Muscle layer of duodenum (tissue), 2 donors: ENCODE measurements around the gene HPS3.
"Not testable (repeated sequence)": the region's sequence is repeated elsewhere in the genome, so short reads cannot be mapped to it uniquely, and the experiment has no call there.

ENCODE experiments used
- H3K27ac ChIP-seq: one replicate; pipeline ENCODE4 v1.7.0; 2013; ENCODE audit warnings: mild to moderate bottlenecking, low read length
- H3K27me3 ChIP-seq: one replicate; pipeline ENCODE4 v1.7.0; 2013; ENCODE audit warnings: low read depth, mild to moderate bottlenecking, control low read depth, low read length
- H3K36me3 ChIP-seq, 2 donors: one replicate each; pipeline ENCODE4 v1.7.0; 2013; ENCODE audit warnings: low read length in 2 of 2, control low read depth in 1 of 2, mild to moderate bottlenecking in 1 of 2; ENCODE audit not compliant: insufficient read depth in 2 of 2, control insufficient read depth in 1 of 2
- H3K4me1 ChIP-seq, 2 donors: one replicate each; pipeline ENCODE4 v1.7.0; 2013; ENCODE audit warnings: low read length in 2 of 2, mild to moderate bottlenecking in 2 of 2, control low read depth in 1 of 2, moderate library complexity in 1 of 2; ENCODE audit not compliant: insufficient read depth in 2 of 2, control insufficient read depth in 1 of 2
- H3K4me3 ChIP-seq, 2 donors: one replicate each; pipeline ENCODE4 v1.7.0; 2013; ENCODE audit warnings: low read length in 2 of 2, low read depth in 1 of 2, mild to moderate bottlenecking in 1 of 2
- H3K9me3 ChIP-seq, 2 donors: one replicate each; pipeline ENCODE4 v1.7.0; 2013; ENCODE audit warnings: low read length in 2 of 2, control low read depth in 1 of 2, mild to moderate bottlenecking in 1 of 2; ENCODE audit not compliant: control insufficient read depth in 1 of 2
- donor health status: healthy.

HPS3 gene

DNA sequence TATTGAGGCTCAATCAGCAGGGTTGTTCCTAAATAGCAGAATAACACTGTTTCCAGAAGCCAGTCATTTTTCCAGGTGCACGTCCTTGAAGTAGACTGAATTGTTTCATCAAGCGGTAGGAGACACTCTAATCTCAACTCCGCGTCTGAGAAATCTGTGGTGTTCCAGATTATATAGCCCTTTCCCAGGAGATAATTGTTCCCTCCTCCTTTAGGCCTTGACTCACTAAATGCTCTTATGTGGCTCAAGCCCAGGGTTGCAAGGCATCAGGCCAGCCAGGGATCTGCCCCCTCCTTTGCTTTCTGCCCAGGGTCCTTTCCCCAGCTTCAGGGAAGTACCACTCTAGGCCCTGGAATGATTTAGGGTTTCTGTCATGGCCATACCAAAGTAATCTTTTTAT, 37.5 kb upstream of the HPS3 start:
- Histone ChIP-seq H3K27me3 (no peaks in the 10 kb centered on the region), H3K4me3 (no peak overlapping the region), H3K4me1 (no peaks in the 10 kb centered on the region), H3K9me3 (no peaks in the 10 kb centered on the region), H3K27ac (no peak overlapping the region), H3K36me3 (no peaks in the 10 kb centered on the region)

DNA sequence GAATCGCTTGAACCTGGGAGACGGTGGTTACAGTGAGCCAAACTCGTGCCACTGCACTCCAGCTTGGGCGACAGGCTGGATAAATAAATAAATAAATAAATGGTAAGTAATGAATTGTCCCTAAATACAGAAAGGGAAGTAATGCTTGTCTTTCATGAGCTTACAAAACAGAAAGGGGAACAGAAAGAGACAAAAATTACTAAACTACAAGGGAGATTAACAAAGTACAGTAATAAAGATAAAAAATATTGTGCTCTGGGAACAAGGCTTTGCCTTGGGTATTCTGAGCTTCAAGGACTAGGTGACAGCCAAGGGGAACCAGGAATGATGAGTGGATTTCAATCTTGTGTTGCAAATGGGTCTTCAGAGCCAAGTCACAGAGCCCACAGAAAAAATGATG, 34.0 kb upstream of the HPS3 start:
- Histone ChIP-seq H3K27ac (no peak overlapping the region), H3K4me3 (no peak overlapping the region), H3K36me3 (no peaks in the 10 kb centered on the region), H3K27me3 (no peaks in the 10 kb centered on the region), H3K4me1 (no peaks in the 10 kb centered on the region), H3K9me3 (no peaks in the 10 kb centered on the region)

DNA sequence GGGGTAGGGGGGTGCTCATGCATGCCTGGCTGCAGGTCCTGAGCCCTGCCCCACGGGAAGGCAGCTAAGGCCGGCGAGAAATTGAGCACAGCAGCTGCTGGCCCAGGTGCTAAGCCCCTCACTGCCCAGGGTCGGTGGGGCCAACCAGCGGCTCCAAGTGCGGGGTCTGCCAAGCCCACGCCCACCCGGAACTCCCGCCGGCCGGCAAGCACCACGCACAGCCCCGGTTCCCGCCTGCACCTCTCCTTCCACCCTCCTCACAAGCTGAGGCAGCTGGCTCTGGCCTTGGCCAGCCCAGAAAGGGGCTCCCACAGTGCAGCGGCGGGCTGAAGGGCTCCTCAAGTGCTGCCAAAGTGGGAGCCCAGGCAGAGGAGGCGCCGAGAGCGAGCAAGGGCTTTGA, 31.5 kb upstream of the HPS3 start:
- H3K27me3 ChIP-seq, H3K27ac ChIP-seq: not testable (repeated sequence)

DNA sequence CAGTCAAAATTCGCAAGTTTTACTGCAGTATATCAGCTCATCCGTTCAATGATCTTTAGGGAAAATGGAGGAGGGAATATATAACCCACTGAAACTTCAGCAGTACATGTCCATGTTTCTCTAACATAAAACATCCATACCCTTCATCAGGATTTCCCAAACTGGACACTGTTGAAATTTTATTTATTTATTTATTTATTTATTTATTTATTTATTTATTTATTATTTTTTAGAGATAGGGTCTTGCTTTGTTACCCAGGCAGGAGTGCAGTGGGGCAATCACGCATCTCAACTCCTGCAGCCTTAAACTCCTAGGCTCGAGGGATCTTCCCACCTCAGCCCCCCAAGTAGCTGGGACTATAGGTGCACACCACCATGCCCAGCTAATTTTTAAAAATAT, 28.3 kb upstream of the HPS3 start:
- Histone ChIP-seq H3K36me3 (no peaks in the 10 kb centered on the region), H3K27ac (no peak overlapping the region), H3K4me3 (no peak overlapping the region), H3K9me3 (no peaks in the 10 kb centered on the region), H3K4me1 (no peaks in the 10 kb centered on the region), H3K27me3 (no peaks in the 10 kb centered on the region)

More for the DNA sequence above, 31.5 kb upstream of the HPS3 start:
- not testable (repeated sequence) for H3K4me3 ChIP-seq, H3K36me3 ChIP-seq, H3K4me1 ChIP-seq, H3K9me3 ChIP-seq

DNA sequence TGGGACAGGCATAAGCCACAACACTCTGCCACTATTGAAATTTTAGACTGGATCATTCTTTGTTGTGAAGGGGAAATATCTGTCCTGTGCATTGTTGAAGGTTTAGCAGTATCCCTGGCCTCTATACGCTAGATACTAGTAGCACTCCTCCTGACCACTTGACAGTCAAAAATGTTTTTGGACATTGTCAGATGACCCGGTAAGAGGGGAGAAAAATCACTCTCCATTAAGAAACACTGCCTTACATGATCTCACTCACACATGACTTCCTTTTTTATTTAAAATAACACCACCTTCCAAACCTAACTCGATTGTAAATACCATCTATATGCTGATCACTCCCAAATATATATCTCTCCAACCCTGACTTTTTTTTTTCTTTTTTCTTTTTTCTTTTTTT, 27.8 kb upstream of the HPS3 start:
- H3K27ac ChIP-seq = no peak overlapping the region
- no peaks in the 10 kb centered on the region for H3K4me1 ChIP-seq
- no peaks in the 10 kb centered on the region for H3K9me3 ChIP-seq
- H3K4me3 ChIP-seq = no peak overlapping the region
- H3K36me3 ChIP-seq = no peaks in the 10 kb centered on the region
- H3K27me3 ChIP-seq = no peaks in the 10 kb centered on the region

DNA sequence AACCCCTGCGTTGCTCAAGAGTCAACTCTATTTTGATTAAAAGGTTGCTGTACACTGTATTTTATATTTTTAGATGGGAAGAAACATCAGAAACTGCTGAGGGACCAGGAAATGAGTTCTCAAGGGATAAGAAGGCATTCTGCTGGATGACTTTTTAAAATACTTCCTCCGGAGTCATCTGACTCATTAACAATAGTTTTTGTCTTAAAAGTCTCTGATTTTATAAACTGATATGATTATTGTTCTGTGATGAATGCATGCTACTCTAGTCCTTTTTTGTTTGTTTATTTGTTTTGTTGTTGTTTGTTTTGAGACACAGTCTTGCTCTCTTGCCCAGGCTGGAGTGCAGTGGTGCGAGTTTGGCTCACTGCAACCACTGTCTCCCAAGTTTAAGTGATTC, 25.0 kb upstream of the HPS3 start:
- H3K27me3 ChIP-seq = no peaks in the 10 kb centered on the region
- H3K36me3 ChIP-seq = no peaks in the 10 kb centered on the region
- no peaks in the 10 kb centered on the region for H3K4me1 ChIP-seq
- H3K27ac ChIP-seq = no peak overlapping the region
- H3K4me3 ChIP-seq = no peak overlapping the region
- no peaks in the 10 kb centered on the region for H3K9me3 ChIP-seq

DNA sequence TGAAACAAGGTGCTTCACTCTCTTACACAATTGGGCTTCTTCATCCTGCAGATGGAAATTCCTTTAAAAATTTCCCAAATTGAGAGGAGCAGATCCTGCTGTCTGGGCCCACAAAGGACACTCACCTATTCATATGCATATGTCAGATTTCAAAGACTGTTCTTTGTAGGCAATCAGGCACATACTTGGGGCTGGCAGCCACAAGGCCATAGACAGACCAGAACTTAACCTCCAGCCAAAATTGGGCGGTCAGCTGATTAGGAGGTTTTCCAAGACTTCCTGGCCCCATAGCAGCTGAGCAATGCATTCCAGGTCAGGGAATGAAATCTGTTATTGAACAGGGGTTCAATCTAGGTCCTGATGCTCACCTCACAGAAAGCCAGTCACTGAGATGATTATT, 15.0 kb upstream of the HPS3 start:
- Histone ChIP-seq H3K27me3 (no peaks in the 10 kb centered on the region), H3K27ac (no peak overlapping the region), H3K4me1 (no peaks in the 10 kb centered on the region), H3K36me3 (no peaks in the 10 kb centered on the region), H3K4me3 (no peak overlapping the region), H3K9me3 (no peaks in the 10 kb centered on the region)

DNA sequence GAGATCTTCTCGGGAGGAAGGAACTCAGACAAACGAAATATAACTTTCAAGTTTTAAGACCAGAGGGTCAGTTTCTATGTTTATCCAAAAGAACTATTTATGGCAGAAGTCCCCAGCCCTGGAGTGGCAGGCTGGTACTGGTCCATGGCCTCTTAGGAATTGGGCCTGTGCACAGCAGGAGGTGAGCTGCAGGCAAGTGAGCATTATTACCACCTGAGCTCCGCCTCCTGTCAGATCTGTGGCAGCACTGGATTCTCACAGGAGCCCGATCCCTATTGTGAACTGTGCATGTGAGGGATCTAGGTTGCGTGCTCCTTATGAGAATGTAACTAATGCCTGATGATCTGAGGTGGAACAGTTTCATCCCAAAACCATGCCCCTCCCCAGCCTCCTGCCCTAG, 14.3 kb upstream of the HPS3 start:
- peaks cover 0 to under 1% of the 10 kb centered on the region in 2 donors for H3K4me1 ChIP-seq
- H3K4me3 ChIP-seq = no peak overlapping the region
- H3K9me3 ChIP-seq = no peaks in the 10 kb centered on the region
- H3K27me3 ChIP-seq = no peaks in the 10 kb centered on the region
- no peak overlapping the region for H3K27ac ChIP-seq
- H3K36me3 ChIP-seq = no peaks in the 10 kb centered on the region

DNA sequence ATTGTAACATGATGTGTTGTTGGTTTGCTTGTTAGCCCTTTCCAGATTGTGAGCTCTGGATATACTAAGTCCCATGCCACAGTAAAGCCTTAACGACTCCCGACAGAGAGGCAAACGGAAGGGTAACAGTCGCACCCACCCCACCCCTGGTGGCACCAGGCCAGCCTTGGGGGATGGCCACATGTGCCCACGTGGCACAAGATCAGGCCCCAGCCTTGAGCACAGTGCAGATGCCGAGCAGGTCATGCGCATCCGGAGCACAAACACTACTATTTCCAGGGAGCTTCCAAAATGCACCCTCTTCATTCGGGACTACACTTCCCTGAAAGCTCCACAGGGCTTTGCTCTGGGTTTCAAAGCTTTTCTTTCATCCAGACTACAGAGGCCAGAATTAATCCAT, 10.7 kb upstream of the HPS3 start:
- H3K27me3 ChIP-seq = no peaks in the 10 kb centered on the region
- H3K4me1 ChIP-seq = peaks cover 0 to 7% of the 10 kb centered on the region in 2 donors
- H3K27ac ChIP-seq = no peak overlapping the region
- H3K4me3 ChIP-seq = no peak overlapping the region
- no peaks in the 10 kb centered on the region for H3K9me3 ChIP-seq
- H3K36me3 ChIP-seq = no peaks in the 10 kb centered on the region

DNA sequence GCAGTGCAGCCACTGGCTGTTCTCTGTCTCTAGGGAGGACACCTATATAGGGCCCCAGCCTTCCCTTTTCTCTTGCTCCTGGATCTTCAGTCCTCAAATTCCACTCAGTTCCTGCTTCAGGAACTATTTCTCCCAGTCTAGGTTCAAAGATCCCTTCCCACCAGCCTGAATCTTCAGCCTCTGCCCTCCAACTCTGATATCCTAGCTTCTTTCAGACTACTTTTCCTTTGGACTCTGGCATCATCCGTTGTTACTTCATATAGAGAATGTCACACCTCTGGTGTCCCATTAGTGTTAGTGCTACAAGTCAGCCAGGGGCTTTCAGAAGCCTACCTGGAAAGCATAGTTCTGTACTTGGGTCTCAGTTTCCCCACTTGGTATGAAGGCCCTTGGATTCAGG, 10.0 kb upstream of the HPS3 start:
- Histone ChIP-seq H3K27me3 (no peaks in the 10 kb centered on the region), H3K27ac (no peak overlapping the region), H3K4me3 (no peak overlapping the region), H3K9me3 (no peaks in the 10 kb centered on the region), H3K4me1 (peaks cover 0 to 7% of the 10 kb centered on the region in 2 donors), H3K36me3 (no peaks in the 10 kb centered on the region)

DNA sequence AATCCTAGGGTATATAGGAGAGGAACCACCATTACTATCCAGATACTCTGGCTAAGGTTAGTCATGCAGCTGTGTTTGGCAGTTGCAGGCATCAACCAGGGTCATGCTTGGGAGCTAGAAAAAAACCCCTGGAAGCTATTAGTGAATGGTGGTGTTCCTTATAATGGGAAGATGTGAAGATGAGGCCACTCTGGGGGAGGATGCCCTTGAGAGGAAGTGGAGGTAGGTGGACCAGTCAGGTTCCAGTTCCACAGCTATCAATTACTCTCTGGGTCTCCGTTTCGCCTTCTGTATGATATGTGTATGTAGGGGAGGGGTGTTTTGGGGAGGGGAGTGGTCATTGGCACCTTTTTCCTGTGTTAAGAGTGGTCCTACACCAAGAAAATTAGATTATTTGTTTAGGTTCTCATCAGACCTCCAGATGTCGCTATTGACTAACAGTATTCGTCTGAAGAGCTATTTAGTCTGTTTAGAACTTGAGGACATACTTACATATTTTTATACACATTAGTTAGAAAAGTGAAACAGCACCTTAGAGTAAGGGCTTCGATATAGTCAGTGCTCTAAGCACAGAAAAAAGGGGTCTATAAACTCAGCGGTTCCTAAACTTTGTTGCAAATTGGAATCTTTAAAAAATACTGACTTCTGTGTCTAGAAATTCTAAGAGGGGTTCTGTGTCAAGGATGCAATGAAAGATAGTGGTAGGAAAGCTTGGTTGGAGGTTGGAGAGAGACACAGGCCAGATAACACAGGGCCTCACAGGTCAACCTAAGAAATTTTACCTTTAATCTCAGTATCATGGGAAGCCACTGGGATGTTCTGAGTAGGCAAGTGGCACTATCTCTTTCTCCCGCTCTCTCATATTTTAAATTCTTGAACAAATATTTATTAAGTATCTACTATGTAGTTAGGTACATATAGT, 9.1 kb upstream of the HPS3 start:
- Histone ChIP-seq H3K9me3 (no peaks in the 10 kb centered on the region), H3K4me1 (peaks cover 0 to 7% of the 10 kb centered on the region in 2 donors), H3K36me3 (no peaks in the 10 kb centered on the region), H3K4me3 (no peak overlapping the region), H3K27ac (no peak overlapping the region), H3K27me3 (no peaks in the 10 kb centered on the region)
